ENCODE results near the gene CD36. TPM values are rescaled to one million over a fixed set of nuclear protein-coding genes. Genes with fewer than 3 reads are reported as not detected.

Gene CD36
- total and polyA plus RNA-seq, 2 of the 8 experiments (the other 6 are each of a cell fraction or from before 2014, with no cell fraction given): 0.33 to 0.60 TPM

DNA sequence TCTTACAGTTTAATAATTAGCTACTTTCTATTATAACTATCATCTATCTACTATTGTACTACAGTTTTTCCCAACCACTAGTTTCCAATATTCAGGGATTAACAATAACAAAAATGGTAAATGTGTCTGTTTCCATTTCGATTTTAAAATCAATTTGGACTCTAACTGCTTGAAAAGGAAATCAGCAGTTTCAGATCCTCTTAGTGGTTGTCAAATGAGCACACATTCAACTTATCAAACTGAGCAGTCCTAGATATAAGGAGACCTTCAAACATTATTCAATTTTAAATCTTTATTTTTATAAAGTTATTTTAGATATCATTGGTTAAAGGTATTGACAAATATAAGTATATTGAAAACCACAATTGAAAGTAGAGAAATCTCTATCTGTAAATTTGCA is 46.8 kb upstream of the CD36 start:
- no peaks in the 10 kb centered on the region for H3K27me3 ChIP-seq (replicated peaks in 1 of 4; ENCODE audit: control insufficient read depth in 3 of 4, extremely low read depth in 1 of 4, insufficient read depth in 3 of 4, low read length in 3 of 4)
- H3K36me3 ChIP-seq (ENCODE audit: control insufficient read depth in 2 of 4, insufficient read depth in 4 of 4, low read length in 3 of 4): no peaks in the 10 kb centered on the region
- H3K79me2 ChIP-seq (ENCODE audit: control insufficient read depth in 1 of 2, insufficient read depth in 2 of 2, low read length in 2 of 2): no peaks in the 10 kb centered on the region
- H2BK5ac ChIP-seq (ENCODE audit: low read depth, low read length): no peak overlapping the region
- H4K20me1 ChIP-seq (replicated peaks in 1 of 2; ENCODE audit: control insufficient read depth in 1 of 2, insufficient read depth in 2 of 2, low read length in 2 of 2): no peaks in the 10 kb centered on the region
- FAIRE-seq: no peak
- DNase-seq (ENCODE audit: low read depth in 1 of 2, low spot score in 2 of 2): no peak
- no peaks in the 10 kb centered on the region for H3K79me1 ChIP-seq (ENCODE audit: low read depth, low read length)
- no peaks in the 10 kb centered on the region for H3K9me3 ChIP-seq (ENCODE audit: insufficient read depth in 2 of 2, low read depth in 1 of 2, low read length in 1 of 2)
- no peak overlapping the region for H2BK12ac ChIP-seq (ENCODE audit: low read depth, low read length)
- H2AFZ ChIP-seq (ENCODE audit: low read length): no peak overlapping the region
- H3K4ac ChIP-seq (replicated peaks; ENCODE audit: insufficient read length, low read depth, low read length): no peak overlapping the region
- H3K23ac ChIP-seq (ENCODE audit: insufficient read length): no peak overlapping the region
- ChIA-PET CTCF (ENCODE audit: partially characterized antibody) (no interaction called here), POLR2A (ENCODE audit: partially characterized antibody) (no interaction called here)
- no peak overlapping the region for H3K27ac ChIP-seq (ENCODE audit: low read depth, low read length)
- H2AK5ac ChIP-seq (ENCODE audit: low read depth, low read length): no peak overlapping the region
- H3K4me3 ChIP-seq (ENCODE audit: extremely low read depth in 1 of 4, insufficient read depth in 2 of 4, low read depth in 3 of 4, low read length in 4 of 4): no peak overlapping the region
- H4K91ac ChIP-seq (replicated peaks; ENCODE audit: insufficient read length, low read length): no peak overlapping the region
- no peaks in the 10 kb centered on the region for H3K4me1 ChIP-seq (replicated peaks in 1 of 4; ENCODE audit: control insufficient read depth in 3 of 4, insufficient read depth in 4 of 4, low read length in 3 of 4)
- no peak overlapping the region for H4K8ac ChIP-seq (ENCODE audit: extremely low read depth, insufficient read depth, low read length)
- WGBS, 2 experiments (ENCODE audit: extremely low coverage in 1 of 2, insufficient coverage in 1 of 2, insufficient read length in 1 of 2, insufficient replicate concordance in 2 of 2, low coverage in 1 of 2, low lambda C conversion rate in 2 of 2, missing lambda C conversion rate in 1 of 2): 78% methylated on average over 1 of the region's 1 CpG; no CpG with 5 or more reads in 1 of the 2 experiments
- no peak overlapping the region for H3K9ac ChIP-seq (replicated peaks in 1 of 4; ENCODE audit: extremely low read depth in 1 of 4, low read depth in 3 of 4, low read length in 3 of 4)
- H3K23me2 ChIP-seq (ENCODE audit: low read depth, low read length): no peaks in the 10 kb centered on the region
- H3K4me2 ChIP-seq (ENCODE audit: insufficient read depth in 1 of 2, low read depth in 2 of 2, low read length in 2 of 2): no peak overlapping the region
- H4K5ac ChIP-seq (ENCODE audit: insufficient read length, low read depth, low read length): no peak overlapping the region
- no peak overlapping the region for H3K56ac ChIP-seq (replicated peaks; ENCODE audit: insufficient read length, low read depth, low read length)
- no peak overlapping the region for H2BK120ac ChIP-seq (replicated peaks; ENCODE audit: low read depth, low read length)
- no peak overlapping the region for H3K18ac ChIP-seq (ENCODE audit: extremely low read depth, low read length)
- H2BK20ac ChIP-seq (ENCODE audit: low read length): no peak overlapping the region
- no peak overlapping the region for H2BK15ac ChIP-seq (ENCODE audit: low read length)
- H3K14ac ChIP-seq (ENCODE audit: insufficient read length): no peak overlapping the region
- TF ChIP-seq BACH1 (IDR thresholded peaks at IDR 0.05; ENCODE audit: low read length): no peak
- TF ChIP-seq SIRT6 (IDR thresholded peaks at IDR 0.05; ENCODE audit: low read length): no peak
- no peak for TF ChIP-seq BRCA1 (IDR thresholded peaks at IDR 0.05; ENCODE audit: low read depth, low read length)
- no peak for TF ChIP-seq RNF2 (IDR thresholded peaks at IDR 0.05; ENCODE audit: borderline replicate concordance, low read depth, low read length, missing control alignments, poor library complexity, severe bottlenecking)

Data from H1 (cell line).